ENCODE data around the gene RGS7.
A peak's percentile ranks its signal among the peaks of the same experiment; 100 is the strongest.

RGS7 gene

DNA sequence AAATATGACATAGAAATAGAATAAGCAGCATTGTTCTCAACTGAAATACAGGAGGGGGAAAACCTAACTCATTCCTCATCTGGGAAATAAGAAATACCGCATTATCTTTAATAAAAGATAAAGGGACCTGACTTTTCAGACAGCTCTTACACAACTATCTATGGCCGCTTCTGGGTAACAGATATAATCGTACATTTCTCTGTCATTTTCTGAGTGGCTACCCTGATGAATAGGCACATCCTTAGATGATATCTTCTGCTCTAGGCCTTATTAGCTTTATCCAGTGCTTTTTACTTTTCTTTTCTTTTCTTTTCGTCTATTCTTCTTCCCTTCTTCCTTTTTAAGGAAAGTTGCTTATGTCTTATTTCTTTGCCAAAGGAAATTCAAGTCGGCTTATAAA lies 388.1 kb downstream of the RGS7 start:
- no peak for DNase-seq

DNA sequence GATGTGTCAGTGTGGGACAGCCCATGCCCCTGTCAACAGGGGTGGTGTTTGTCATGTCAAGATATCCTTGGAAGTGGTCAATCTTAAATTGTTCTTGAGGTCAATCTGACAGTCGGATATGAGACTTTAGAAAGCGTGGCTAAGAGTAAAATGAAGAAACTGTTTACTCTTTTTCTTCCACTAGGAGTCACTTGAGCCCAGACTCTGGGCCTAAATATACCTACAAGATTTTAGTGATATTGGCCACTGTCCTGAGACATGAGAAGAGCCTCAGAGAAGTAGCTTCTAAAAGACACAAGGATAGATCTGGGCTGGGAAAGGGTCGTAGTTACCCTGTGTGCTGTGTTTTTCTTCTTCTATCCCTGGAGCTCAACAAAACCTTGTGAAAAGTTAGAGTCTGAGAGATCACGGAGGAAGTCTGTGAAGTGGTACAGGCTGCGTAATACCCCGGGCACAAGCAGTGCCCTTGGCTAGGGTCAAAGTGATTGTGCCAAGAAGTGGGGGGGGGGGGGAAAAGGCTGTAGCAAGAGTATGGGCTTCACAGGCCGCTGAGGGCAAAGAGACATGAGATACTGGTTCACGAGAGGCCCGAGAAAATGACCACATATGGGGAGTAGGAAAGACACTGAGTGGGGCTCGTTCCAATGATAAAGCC lies 389.8 kb downstream of the RGS7 start:
- DNase-seq: no peak

DNA sequence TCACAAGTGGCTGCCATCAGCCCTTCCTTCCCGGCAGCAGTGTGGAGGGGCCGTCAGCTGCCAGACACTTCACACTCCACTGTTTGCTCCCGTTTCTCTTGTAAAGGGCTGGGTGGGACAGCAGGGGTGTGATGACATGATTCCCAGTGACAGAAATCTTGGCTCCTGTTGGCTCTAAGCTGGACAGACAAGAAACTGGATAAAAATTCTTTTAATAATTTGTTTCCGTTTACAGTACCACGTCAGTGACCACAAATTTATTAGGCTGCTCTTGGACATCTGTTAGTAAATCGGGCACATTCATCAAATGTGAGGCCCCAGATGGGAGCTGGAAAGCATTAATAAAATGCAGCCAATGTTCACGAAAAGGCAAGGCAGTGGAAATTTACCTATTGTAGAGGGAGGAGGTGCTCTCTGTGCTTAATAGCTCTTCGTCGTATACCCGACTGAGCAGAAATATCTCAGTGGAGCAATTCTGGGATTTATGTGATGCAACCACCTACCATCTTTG lies 391.4 kb downstream of the RGS7 start:
- DNase-seq: peak; percentile 28

DNA sequence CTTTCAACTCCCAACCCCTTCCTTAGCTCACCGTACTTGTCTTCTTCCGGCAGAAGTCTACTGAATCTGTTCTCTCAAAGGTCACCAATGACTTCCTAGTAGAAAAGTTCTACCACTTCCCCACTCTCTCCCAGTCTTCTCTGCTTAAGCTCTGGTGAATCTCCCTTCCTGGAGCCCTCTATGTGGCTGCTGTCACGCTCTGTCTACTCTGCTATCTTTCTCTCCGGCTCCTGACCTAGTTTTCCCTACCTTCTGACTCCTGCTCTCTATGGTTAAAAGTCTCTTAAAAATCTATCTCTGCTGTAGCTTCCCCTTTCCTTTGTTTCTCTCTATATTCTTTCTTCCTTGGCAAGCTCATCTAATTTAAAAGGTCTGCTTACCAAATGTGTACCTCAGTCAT lies 394.9 kb downstream of the RGS7 start:
- DNase-seq: no peak

DNA sequence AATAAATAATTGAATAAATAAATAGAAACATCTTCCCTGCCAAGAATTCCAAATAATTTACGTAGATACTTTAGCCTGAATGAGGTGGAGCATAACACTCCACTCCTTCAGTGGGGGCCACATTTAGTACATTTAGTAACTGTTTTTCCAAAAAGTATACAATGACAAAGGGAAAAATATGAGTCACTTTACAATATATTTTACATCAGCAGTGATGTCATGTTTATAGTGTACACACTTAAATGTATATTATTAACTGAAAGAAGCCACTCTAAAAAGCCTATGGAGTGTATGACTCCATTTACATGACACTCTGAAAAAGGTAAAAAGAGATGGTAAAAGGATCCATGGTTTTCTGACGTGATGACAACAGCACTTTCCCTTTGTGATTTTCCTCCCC lies 400.6 kb downstream of the RGS7 start:
- no peak for DNase-seq

DNA sequence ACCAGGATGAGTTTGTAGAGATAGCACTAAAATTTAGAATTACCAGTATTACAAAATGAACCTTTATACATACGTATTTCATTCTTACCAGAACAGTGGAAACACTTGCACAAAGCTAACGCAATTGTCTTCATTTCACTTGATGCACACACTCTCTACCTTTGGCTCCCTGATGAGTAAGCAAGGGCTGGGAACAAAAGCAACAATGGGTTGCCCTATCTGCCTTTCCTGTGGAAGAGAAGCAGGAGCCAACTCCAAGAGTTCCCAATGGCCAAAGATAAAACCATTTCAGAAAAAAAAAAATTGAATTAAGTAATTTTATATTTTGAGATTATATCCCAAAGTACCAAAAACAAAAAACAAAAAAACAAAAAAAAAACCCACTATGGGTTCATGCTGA lies 401.0 kb downstream of the RGS7 start:
- no peak for DNase-seq

DNA sequence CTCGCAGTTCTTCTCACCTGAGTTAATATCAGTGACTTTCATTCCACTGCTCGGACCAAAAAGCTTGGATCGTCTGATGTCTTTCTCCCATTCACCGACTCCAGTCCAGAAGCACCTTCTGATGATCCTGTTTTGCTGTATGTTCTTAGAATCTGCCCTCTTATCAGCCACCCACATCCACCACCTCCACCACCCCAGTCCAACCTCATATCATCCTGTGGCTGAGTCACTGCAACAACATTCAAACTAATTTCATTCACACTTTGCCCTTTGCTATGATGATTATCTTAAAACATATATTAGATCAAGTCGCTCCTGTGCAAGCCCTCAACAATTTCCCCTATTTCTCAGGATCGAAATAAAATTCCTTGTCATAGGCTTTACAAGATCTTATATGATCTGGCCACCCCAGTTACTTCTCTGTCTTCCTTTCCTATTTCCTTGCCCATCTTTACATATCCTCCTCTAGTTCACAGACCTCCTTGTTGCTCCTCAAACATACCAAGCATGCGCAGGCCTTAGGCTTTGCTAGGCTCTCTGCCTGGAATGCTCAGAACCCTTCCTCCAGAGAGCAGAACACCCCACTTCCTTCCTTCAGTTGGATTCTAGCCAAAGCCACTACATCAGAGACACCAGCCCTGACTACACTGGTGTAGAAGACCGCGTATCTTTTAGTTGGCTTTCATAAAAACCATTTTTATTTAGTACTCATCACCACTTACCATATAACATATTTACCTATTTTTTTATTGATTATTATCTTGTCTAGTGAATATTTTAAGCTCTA lies 409.4 kb downstream of the RGS7 start:
- DNase-seq: no peak

DNA sequence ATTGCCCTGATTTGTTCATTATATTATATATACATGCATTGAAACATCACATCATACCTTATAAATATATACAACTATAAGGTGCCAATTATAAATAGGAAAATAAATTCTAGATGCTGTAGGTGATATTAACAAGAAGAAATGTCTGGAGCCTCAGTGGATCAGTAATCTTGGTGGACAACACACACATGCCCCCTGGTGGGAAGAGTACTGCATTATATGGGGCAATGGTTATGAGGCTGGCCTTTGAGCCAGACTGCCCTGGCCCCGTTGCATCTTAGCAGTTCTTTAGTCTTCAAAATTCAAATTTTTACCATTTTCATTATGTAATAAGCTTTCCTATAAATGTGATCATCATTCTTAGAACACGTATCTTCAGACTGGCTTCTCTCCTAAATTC lies 410.1 kb downstream of the RGS7 start:
- no peak for DNase-seq

DNA sequence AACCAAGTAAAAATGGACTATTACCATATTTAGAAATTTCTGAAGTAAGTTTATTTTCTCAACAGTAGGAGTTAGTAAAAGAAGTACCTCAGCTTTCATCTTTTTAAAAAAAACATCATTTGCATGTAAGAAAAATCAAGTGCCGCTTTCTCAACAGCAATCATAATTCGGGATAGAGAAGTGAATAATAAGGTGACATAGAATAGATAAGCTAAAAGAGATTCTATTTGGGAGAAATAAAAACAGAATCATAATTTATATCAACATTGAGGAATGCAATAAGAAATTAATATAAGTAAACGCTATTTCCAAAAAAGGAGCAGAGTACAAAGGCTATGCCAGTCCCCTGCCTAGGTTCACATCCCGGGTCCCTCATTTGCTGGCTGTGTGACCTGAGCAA lies 414.1 kb downstream of the RGS7 start:
- no peak for DNase-seq

DNA sequence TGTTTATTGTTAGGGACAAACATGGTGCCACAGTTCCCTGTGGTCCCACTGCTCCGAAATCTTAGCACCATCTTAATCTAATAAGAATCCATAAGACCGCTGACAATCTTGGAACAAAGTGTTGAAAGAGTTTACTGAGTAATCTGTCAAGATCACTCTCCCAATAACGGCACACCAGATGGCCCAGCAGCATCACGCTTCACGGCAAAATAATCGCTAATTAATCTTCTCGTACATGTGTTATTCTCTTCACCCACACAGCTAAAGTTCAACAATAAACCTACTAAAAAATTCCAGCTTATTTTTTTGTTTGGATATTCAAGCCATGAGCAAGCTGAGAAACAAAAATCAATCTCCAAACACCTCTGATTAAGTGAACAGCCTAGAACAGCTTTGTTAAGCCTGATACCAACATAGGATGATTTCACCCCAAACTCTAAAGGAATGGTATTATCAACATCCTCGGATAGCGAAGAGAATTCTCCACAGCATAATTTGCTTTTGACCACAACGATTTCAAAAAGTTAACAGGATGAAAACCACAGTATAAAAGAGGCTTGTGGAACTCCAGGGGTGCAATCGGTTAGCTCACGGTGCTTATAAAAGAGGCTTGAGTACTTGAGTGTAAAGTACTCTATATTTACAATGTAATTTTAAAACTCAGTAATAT lies 415.2 kb downstream of the RGS7 start:
- DNase-seq: peak; percentile 76

DNA sequence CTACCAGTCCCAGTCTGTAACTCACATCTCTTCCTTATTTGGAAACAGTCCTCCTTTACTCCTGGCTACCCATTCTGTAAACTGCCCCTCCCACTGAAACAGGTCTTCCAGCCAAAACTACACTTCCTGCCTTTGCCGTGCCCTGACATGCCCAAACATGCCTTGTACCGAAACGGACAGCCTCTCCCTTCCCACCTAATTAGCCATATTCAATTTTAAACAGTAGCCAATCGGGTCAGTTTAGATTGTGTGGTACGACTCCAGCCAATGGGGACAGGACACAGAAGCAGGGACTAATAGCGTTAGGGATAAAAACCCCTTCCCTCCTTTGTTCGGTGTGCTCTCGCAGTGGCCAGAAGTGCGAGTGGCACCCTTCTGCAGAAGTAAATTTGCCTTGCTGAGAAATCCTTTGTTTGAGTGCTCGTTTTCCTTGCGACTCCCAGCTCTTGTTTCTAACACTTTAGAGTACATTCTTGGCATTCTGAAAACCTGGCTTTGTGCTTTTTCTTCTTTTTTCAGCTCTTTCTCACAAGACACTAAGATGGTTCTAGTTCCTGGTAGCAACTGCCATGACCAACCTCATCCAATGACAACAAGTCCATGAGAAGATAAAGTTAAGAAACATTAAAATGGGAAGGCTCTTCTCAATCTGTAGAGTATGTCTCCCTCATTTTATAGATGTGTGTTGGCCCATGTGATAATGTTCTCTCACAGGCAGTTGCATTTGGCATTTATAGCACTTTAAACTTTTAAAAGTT lies 419.9 kb downstream of the RGS7 start:
- no peak for DNase-seq

DNA sequence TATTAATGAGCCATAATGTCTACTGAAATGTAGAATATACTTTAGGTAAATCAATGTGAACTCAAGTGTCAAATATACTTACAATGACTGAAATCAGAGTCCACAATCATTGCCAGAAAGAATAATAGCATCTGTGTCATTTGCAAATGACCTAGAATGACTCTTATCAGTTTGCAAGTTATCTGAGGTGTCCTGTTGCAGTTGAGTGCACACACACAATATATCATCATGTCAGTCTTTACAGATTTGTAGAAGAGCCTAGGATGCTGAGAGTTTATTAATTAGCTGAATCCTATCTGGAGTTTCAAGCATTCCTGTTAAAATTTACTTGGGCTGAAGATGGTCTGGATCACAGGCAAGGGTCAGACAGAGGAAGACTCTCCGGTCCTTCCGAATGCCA lies 421.1 kb downstream of the RGS7 start:
- DNase-seq: no peak

DNA sequence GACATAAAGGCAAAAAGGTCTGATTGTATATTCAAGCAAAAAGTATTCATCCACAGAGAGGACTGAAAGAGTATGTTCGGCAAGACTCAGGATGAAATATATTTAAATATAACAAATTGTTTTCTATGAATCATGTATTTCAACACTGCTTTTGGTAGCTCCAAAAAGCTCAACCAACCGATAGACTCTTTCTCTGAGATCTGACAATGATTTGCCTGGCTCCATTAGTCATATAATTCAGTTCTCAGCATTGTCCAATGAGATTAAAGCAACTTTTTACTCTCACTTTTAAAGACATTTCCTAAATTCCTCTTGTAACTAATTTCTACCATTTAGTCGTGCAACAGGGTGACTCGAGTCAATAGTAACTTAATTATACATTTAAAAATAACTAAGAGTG lies 426.0 kb downstream of the RGS7 start:
- DNase-seq: no peak

DNA sequence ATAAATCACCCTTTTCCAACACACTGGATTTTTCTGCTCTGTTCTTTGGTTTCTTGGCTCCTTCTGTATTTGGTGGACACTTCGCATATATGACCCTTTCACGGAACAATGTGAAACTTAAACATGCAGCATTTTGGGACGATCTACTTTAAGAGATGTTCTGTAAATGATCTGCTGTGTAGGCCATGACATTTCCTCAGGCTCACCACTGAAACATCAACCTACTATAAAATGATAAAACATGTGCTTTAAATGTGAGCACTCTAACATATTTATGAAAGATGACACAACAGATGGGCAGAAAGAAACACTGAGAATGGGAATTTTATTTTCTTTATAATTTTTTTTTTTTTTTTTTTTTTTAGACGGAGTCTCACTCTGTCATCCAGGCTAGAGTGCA lies 428.7 kb downstream of the RGS7 start:
- no peak for DNase-seq

DNA sequence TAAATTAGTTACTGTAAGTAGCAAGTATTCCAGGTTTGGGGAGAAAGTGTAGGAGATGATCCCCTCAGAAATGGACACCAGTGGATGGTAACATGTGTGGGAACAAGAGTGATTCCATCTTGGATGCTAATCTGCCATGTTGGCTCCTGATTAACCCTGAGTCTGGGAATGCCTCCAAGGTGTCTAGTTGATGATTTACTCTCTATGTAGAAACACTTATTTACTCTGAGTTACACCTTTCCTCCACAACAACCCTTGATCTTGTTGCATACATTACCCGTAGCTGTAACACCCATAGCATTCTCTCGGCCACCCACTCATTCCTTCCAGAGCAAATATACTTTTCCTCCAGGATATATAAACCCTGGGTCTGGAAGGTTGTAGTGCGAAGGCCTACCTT lies 429.2 kb downstream of the RGS7 start:
- DNase-seq: no peak

DNA sequence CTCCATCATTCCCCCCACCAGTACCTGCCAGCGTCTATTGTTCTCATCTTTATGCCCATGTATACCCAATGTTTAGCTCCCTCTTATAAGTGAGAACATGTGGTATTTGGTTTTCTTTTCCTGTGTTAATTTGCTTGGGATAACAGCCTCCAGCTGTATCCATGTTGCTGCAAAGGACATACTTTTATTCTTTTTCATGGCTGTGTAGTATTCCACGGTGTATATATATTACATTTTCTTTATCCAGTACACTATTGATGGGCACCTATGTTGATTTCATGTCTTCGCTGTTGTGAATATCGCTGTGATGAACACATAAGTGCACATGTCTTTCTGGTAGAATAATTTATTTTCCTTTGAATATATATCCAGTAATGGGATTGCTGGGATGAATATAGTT lies 431.7 kb downstream of the RGS7 start:
- no peak for DNase-seq

DNA sequence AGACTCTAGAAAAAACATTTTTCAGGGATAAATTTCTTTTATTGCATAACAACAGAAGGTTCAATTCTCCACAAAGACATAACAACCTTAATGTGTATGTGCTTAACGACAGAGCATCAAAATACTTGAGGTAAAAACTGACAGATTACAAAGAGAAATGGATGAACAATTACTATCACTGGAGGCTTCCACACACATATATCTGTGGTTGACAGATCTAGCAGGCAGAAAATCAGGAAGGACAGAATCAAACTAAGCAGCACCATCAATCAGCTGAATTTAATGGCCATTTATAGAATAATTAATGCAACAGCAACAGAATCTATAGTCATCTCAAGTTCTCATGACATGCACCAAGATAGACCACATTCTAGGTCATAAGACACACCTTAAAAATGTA lies 439.0 kb downstream of the RGS7 start:
- DNase-seq: no peak

DNA sequence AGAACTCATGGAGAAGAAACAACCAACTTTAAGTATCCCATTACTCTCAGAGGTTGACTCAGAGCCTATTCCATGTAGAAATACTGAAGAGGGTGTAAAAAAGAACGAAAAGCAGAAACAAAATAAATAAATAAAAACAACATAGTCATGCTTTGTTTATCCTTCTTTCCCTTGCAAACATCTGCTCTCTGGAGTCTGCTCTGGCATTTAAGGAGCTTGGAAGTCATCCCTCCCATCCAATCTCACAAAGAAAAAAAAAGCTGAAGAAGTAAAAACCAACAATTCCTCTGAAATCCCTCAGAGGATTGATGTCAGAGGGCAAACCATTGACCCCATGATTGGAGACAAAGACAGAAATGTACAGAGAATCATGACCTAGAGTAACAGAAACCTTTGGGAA lies 442.5 kb downstream of the RGS7 start:
- DNase-seq: no peak

DNA sequence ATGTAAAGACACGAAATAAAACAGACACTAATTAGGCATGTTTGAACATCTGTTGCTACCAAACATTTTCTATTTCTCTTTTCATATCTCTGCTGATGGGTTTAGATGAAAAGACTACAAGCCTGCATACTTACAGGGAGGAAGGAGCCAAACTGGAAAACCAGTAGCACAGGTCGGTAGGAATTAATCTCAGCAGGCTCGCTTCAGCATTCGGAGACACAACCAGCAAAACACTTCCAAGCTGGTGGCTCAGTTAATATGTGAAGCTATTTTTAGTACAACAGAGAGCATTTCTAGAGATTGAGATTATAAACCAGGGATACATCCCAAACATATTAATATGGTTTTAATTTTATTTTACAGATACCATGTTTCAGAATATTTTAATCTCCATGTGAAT lies 444.2 kb downstream of the RGS7 start:
- no peak for DNase-seq

DNA sequence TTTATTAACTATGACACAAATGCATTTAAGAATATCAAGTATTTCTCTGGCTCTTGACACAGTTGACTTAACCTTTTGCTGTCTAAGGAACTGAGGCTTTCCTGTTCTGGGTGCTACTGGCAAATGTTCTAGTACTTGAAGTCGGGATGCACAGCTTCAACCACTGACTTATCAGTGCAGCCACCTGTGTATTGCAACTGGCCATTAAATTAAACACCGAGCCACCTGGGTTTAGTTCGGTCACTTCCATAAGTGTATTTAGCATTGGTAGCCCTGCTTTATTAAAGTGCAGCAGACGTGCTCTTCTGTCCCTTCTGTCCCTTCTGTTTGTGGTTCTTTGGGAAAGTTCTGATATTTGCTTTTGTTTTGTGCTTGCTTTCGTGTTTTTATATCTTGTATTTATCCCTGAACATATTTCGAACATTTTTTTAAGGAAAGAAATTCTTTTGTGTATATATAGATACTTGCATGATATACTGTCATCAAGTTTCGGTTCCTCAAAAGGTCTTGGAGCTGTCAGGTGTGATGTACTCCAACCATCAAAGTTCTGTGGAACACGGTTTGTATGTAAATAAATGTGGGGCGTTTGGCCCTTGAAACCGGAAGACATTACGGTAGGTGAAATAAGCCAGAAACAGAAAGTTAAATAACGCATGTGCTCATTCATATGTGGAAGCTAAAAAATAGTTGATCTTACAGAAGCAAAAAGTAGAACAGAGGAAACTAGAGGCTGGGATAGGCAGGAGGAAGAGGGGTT lies 447.1 kb downstream of the RGS7 start:
- DNase-seq: no peak

DNA sequence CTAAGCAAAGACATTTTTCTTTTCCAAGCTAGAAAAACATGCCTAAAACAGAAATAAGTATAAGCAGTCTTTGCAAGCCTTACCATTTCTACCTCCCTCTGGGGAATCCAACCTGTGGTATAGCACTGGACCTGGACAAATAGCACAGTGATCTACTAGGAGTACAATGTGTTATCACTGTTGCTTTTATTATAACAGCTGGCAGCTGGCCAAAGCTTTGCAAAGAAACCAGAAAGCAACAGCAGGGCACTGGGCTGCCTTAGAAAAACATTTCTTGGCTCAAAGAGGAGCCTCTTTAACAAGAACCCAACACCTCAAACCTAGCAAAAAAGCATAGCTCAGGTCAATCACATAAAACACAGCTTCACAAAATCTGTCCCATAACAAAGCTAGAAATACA lies 450.5 kb downstream of the RGS7 start:
- no peak for DNase-seq

DNA sequence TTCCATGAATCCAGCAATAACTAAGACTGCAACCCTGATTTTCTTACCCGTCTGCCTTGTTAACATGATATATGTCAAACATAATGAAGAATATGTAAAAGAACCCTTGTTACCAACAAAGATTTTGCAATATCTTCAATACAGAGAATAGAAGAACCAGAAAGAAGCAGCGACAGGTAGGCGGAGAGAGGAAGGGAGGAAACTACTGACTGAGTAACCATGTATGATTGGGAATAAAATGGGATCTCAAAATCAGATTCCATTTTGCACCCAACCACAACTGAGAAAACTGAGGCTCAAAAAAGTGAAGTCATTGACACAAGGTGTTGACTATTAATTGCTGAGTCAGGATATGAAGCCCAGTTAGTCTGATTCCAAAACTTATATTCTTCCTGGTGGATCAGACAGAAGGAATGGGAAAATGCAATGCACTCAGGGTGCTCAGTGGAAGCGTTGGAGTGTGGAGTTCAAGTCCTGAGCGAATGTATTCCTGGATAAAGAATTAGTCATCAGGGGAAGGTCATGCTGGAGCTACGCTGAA lies 451.7 kb downstream of the RGS7 start:
- DNase-seq: no peak
